SK-N-SH (cell line): Measurements from ENCODE around the gene NRCAM.

Source experiments
- EZH2phosphoT487 ChIP-seq: fragments of 200-600 bp; sonication (generic); IDR thresholded peaks from 2 replicates; pipeline ENCODE4 v1.6.1; 2017; ENCODE audit warnings: low read depth, mixed run types, mild to moderate bottlenecking, antibody characterized with exemption, moderate library complexity, borderline replicate concordance
- JUND ChIP-seq: IDR thresholded peaks from 2 replicates; pipeline ENCODE4 v1.4.0; 2012
- TF ChIP-seq, protein P1 (sequence below): fragments of 200-600 bp; sonication (generic); IDR thresholded peaks from 2 replicates; pipeline ENCODE4 v1.6.1; 2017; ENCODE audit warnings: antibody characterized with exemption, mild to moderate bottlenecking, moderate library complexity

DNA sequence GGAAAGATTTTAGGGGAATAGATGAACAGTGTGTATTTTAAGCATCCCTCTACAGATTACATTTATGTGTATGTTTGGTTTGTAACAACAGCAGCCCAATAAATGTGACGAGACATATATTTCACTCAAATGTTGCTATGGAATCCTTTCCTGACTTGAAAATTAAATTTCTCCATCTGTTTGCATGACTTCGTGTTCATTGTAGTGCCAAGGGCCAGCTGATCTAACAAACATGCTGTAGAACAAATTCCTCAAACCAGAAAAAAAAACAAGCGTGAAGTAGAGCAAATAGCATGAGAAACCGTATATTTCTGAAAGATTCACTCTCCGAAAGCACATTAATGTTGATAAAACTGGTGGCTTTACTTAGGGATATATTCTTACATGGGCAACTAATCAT lies 87.8 kb downstream of the NRCAM start:
- TF ChIP-seq JUND (no peak), EZH2phosphoT487 (no peak)
- TF ChIP-seq, protein P1, sequence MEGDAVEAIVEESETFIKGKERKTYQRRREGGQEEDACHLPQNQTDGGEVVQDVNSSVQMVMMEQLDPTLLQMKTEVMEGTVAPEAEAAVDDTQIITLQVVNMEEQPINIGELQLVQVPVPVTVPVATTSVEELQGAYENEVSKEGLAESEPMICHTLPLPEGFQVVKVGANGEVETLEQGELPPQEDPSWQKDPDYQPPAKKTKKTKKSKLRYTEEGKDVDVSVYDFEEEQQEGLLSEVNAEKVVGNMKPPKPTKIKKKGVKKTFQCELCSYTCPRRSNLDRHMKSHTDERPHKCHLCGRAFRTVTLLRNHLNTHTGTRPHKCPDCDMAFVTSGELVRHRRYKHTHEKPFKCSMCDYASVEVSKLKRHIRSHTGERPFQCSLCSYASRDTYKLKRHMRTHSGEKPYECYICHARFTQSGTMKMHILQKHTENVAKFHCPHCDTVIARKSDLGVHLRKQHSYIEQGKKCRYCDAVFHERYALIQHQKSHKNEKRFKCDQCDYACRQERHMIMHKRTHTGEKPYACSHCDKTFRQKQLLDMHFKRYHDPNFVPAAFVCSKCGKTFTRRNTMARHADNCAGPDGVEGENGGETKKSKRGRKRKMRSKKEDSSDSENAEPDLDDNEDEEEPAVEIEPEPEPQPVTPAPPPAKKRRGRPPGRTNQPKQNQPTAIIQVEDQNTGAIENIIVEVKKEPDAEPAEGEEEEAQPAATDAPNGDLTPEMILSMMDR, result no peak
